GM12878 (cell line): ENCODE results near the gene CBX7. TPM values are rescaled to one million over a fixed set of nuclear protein-coding genes. Genes with fewer than 3 reads are reported as not detected.

Experiments
- ATAC-seq: fragments of 200-7000 bp; cut with Tn5 transposase; 3 replicates; pipeline ENCODE4 v1.9.1; 2020; ENCODE audit warnings: mild to moderate bottlenecking, moderate library complexity
- BruUV-seq: library from RNA; stranded (reverse); fragments of 400-500 nt; replicated peaks from 2 replicates; lab custom pipeline; 2021; lab: Mats Ljungman, UMichigan
- CTCF ChIA-PET: fragments of 300-600 bp; sonication (Branson Sonifier 250); formaldehyde crosslinking; extraction: SDS; loops from one replicate; lab custom pipeline; 2021; ENCODE audit warnings: inconsistent platforms; lab: Yijun Ruan, JAX
- POLR2A ChIA-PET: fragments of 350-600 bp; formaldehyde crosslinking; extraction: SDS; loops from one replicate; lab custom pipeline; 2021; ENCODE audit warnings: inconsistent platforms; lab: Charles Lee
- RAD21 ChIA-PET: fragments of 300-600 bp; sonication (Branson Sonifier 250); formaldehyde crosslinking; loops from one replicate; lab custom pipeline; 2023; ENCODE audit warnings: antibody characterized with exemption; ENCODE audit not compliant: unreplicated experiment; lab: Charles Lee
- SMC1A ChIA-PET: fragments of 300-600 bp; sonication (Branson Sonifier 250); formaldehyde crosslinking; loops from one replicate; lab custom pipeline; 2023; ENCODE audit not compliant: unreplicated experiment, uncharacterized antibody; lab: Charles Lee
- DNase-seq: peaks from one replicate; pipeline ENCODE4 v3.0.0-alpha.2; 2011; ENCODE audit warnings: low read depth, low spot score
- FAIRE-seq: peaks from 3 replicates; lab custom pipeline; 2011; peaks lifted over from hg19 to GRCh38; lab: Jason Lieb, UNC
- H2AFZ ChIP-seq: 2 replicates; pipeline ENCODE4 v1.6.0; 2011; ENCODE audit warnings: low read depth, low read length, control low read depth; ENCODE audit not compliant: control insufficient read depth
- H3K27ac ChIP-seq: 2 replicates; pipeline ENCODE4 v1.5.1; 2011; ENCODE audit warnings: control low read depth; ENCODE audit not compliant: control insufficient read depth, insufficient read depth
- H3K27me3 ChIP-seq, 2 experiments: replicated peaks in 1 of 2; 2 replicates each; pipeline versions ENCODE4 v1.6.0 to v1.6.1; 2011; ENCODE audit warnings: low read length in 1 of 2; ENCODE audit not compliant: control insufficient read depth in 2 of 2, insufficient read depth in 2 of 2
- H3K36me3 ChIP-seq, 2 experiments: 2 replicates each; pipeline ENCODE4 v1.5.1; 2011; ENCODE audit warnings: low read length in 1 of 2; ENCODE audit not compliant: control insufficient read depth in 2 of 2, insufficient read depth in 2 of 2
- H3K4me1 ChIP-seq: 2 replicates; pipeline ENCODE4 v1.6.1; 2011; ENCODE audit warnings: mild to moderate bottlenecking, low read length, moderate library complexity, mixed read lengths; ENCODE audit not compliant: control insufficient read depth, insufficient read depth
- H3K4me2 ChIP-seq: 2 replicates; pipeline ENCODE4 v1.6.0; 2011; ENCODE audit warnings: control low read depth; ENCODE audit not compliant: control insufficient read depth, insufficient read depth
- H3K4me3 ChIP-seq: fragments of 200-600 bp; sonication (generic); 2 replicates; pipeline ENCODE4 v1.5.1; 2016
- H3K79me2 ChIP-seq: 2 replicates; pipeline ENCODE4 v1.6.0; 2011; ENCODE audit warnings: low read length; ENCODE audit not compliant: control insufficient read depth, insufficient read depth
- H3K9ac ChIP-seq: 2 replicates; pipeline ENCODE4 v1.8.0; 2011; ENCODE audit warnings: low read length, control low read depth, mixed read lengths; ENCODE audit not compliant: control insufficient read depth, insufficient read depth
- H3K9me3 ChIP-seq: replicated peaks from 3 replicates; pipeline ENCODE4 v1.5.1; 2011; ENCODE audit warnings: mild to moderate bottlenecking, low read length; ENCODE audit not compliant: control insufficient read depth, insufficient read depth
- H4K20me1 ChIP-seq: 2 replicates; pipeline ENCODE4 v1.6.0; 2011; ENCODE audit not compliant: control insufficient read depth, insufficient read depth
- CBFB ChIP-seq: IDR thresholded peaks from 2 replicates; pipeline ENCODE4 v1.6.1; 2016; ENCODE audit warnings: antibody characterized with exemption, low read depth
- ESRRA ChIP-seq: IDR thresholded peaks from 2 replicates; pipeline ENCODE4 v1.6.1; 2012; ENCODE audit warnings: mild to moderate bottlenecking, low read length, improper control_type of control experiment
- ETV6 ChIP-seq, 2 experiments: fragments of 450-650 bp in 1 of 2; IDR thresholded peaks in 1 of 2; conservative IDR thresholded peaks in 1 of 2; 2 replicates each; pipeline ENCODE4 v1.6.1; 2014; ENCODE audit warnings: antibody characterized with exemption in 1 of 2, borderline replicate concordance in 1 of 2, low read depth in 1 of 2, mild to moderate bottlenecking in 1 of 2, moderate library complexity in 1 of 2
- JUND ChIP-seq: IDR thresholded peaks from 2 replicates; pipeline ENCODE4 v1.6.1; 2012; ENCODE audit warnings: low read depth, mild to moderate bottlenecking, low read length, improper control_type of control experiment, moderate library complexity
- PBX3 ChIP-seq: IDR thresholded peaks from 2 replicates; pipeline ENCODE4 v1.6.1; 2011; ENCODE audit warnings: mild to moderate bottlenecking, low read depth, low read length, moderate library complexity; ENCODE audit not compliant: insufficient replicate concordance
- PML ChIP-seq: IDR thresholded peaks from 2 replicates; pipeline ENCODE4 v1.6.1; 2012; ENCODE audit warnings: low read length, inconsistent platforms
- RB1 ChIP-seq: fragments of 450-650 bp; formaldehyde crosslinking; IDR thresholded peaks from 2 replicates; pipeline ENCODE4 v1.6.1; 2017; ENCODE audit warnings: mild to moderate bottlenecking, borderline replicate concordance
- SREBF1 ChIP-seq: IDR thresholded peaks from 2 replicates; pipeline ENCODE4 v1.6.1; 2012; ENCODE audit warnings: mild to moderate bottlenecking, low read length
- SREBF2 ChIP-seq: IDR thresholded peaks from 2 replicates; pipeline ENCODE4 v1.6.1; 2012; ENCODE audit warnings: mild to moderate bottlenecking, low read length
- WGBS: methylation state at CpG from one replicate; pipeline ENCODE4 v1.1.6; 2016; ENCODE audit warnings: low lambda C conversion rate; ENCODE audit not compliant: insufficient replicate concordance, insufficient coverage; ENCODE audit errors: missing lambda C conversion rate; 5-methylcytosine and 5-hydroxymethylcytosine counted together
- in situ Hi-C: fragments of 300-500 bp; cut with MboI; formaldehyde crosslinking; loops from 9 replicates; pipeline ENCODE4 v1.14.3; 2018; ENCODE audit warnings: mixed read lengths
- intact Hi-C: fragments of 100-400 bp; cut with micrococcal nuclease; formaldehyde crosslinking; loops from one replicate; pipeline ENCODE4 v1.14.2; 2022; ENCODE audit not compliant: unreplicated experiment
- polyA plus RNA-seq, 11 experiments: library from polyadenylated mRNA; depleted of rRNA in 4 of 11; unstranded in 6 of 11; stranded (reverse) in 5 of 11; fragments of >200 nt; fragmentation: Nextera tagmentation in 4 of 11; fragmentation: Illumina TruSeq in 1 of 11; extraction: Ambion mirVana in 4 of 11; extraction: Trizol in 1 of 11; gene quantifications; 1 replicate in 1 of 11; 2 replicates in 10 of 11; pipeline versions ENCODE4 v1.2.1 to v1.2.3, GENCODE V29; 2011 to 2016; ENCODE audit warnings: inconsistent platforms in 2 of 11, missing spikeins in 2 of 11, low read depth in 1 of 11
- total RNA-seq, 4 experiments: library from RNA; depleted of rRNA in 3 of 4; stranded (reverse); fragments of >200 nt in 3 of 4; fragmentation: Illumina TruSeq in 1 of 4; extraction: Trizol in 1 of 4; gene quantifications; 2 replicates each; pipeline versions ENCODE4 v1.2.1 to v1.2.3, GENCODE V29; 2013 to 2021
- TF ChIP-seq, protein P1 (sequence below): fragments of 450-650 bp; IDR thresholded peaks from 2 replicates; pipeline ENCODE4 v1.6.1; 2017; ENCODE audit warnings: low read depth, mild to moderate bottlenecking, moderate library complexity

Gene CBX7
- total and polyA plus RNA-seq, 10 of the 15 experiments (the other 5 are each of a cell fraction or from before 2014, with no cell fraction given), result 0.18 to 17.2 (median 5.6) TPM

GRCh38 chr22:39194098-39194497 lies 41.6 kb upstream of the CBX7 start:
- H4K20me1 ChIP-seq, result no peaks in the 10 kb centered on the region
- RAD21 ChIA-PET, result no interaction called here
- no peak for TF ChIP-seq ETV6 (conservative IDR thresholded peaks at IDR 0.05 in 1 of 2, IDR thresholded peaks at IDR 0.05 in 1 of 2; ENCODE audit: borderline replicate concordance in 1 of 2, low read depth in 1 of 2)
- TF ChIP-seq JUND, result no peak
- TF ChIP-seq, protein P1, sequence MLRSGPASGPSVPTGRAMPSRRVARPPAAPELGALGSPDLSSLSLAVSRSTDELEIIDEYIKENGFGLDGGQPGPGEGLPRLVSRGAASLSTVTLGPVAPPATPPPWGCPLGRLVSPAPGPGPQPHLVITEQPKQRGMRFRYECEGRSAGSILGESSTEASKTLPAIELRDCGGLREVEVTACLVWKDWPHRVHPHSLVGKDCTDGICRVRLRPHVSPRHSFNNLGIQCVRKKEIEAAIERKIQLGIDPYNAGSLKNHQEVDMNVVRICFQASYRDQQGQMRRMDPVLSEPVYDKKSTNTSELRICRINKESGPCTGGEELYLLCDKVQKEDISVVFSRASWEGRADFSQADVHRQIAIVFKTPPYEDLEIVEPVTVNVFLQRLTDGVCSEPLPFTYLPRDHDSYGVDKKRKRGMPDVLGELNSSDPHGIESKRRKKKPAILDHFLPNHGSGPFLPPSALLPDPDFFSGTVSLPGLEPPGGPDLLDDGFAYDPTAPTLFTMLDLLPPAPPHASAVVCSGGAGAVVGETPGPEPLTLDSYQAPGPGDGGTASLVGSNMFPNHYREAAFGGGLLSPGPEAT, result no peak
- no peak for TF ChIP-seq CBFB
- no peak for TF ChIP-seq ESRRA
- TF ChIP-seq, all 136 proteins: peak for 0
- H3K9me3 ChIP-seq, result no peaks in the 10 kb centered on the region; the same call in 2 of the 3 replicates
- CTCF ChIA-PET, result no interaction called here
- peaks cover 0 to 4% of the 10 kb centered on the region in 2 experiments; a peak in 2 of 4 replicates for H3K27me3 ChIP-seq
- no peak overlapping the region for H3K27ac ChIP-seq
- H2AFZ ChIP-seq, result no peak overlapping the region
- DNase-seq, result no peak
- H3K36me3 ChIP-seq, result no peaks in the 10 kb centered on the region
- FAIRE-seq, result no peak
- no TSS peak for BruUV-seq
- POLR2A ChIA-PET, result no interaction called here
- no peak for ATAC-seq
- H3K79me2 ChIP-seq, result no peaks in the 10 kb centered on the region
- SMC1A ChIA-PET, result no interaction called here
- H3K4me3 ChIP-seq, result no peak overlapping the region
- in situ Hi-C loops (no loop called here), intact Hi-C loops (no loop called here)
- H3K4me2 ChIP-seq, result no peak overlapping the region
- no peak overlapping the region for H3K9ac ChIP-seq
- 29% methylated on average over 1 of the region's 1 CpG for WGBS
- H3K4me1 ChIP-seq, result no peaks in the 10 kb centered on the region

GRCh38 chr22:39188809-39189208 lies 36.3 kb upstream of the CBX7 start:
- ChIA-PET POLR2A (no interaction called here), CTCF (interaction anchor here (1.8 kb wide), 1 partner anchor 111 kb away, joined by 4 read pairs; no protein-coding TSS in a partner anchor), SMC1A (no interaction called here), RAD21 (no interaction called here)
- Histone ChIP-seq H3K79me2 (no peaks in the 10 kb centered on the region), H2AFZ (no peak overlapping the region), H3K27me3 (peaks cover 0 to 4% of the 10 kb centered on the region in 2 experiments; a peak in 2 of 4 replicates), H3K4me3 (no peak overlapping the region), H3K36me3 (no peaks in the 10 kb centered on the region), H3K4me2 (no peak overlapping the region), H3K9me3 (no peaks in the 10 kb centered on the region; the same call in 2 of the 3 replicates), H4K20me1 (no peaks in the 10 kb centered on the region), H3K27ac (no peak overlapping the region), H3K9ac (no peak overlapping the region), H3K4me1 (no peaks in the 10 kb centered on the region)
- DNase-seq (no peak), FAIRE-seq (no peak), ATAC-seq (no peak)
- in situ Hi-C loops (no loop called here), intact Hi-C loops (no loop called here)
- no TSS peak for BruUV-seq
- 65% methylated on average over 10 of the region's 10 CpGs for WGBS
- TF ChIP-seq RB1, result no peak
- no peak for TF ChIP-seq SREBF1
- TF ChIP-seq PML, result no peak
- TF ChIP-seq PBX3, result no peak
- TF ChIP-seq SREBF2, result no peak
